Kidney (tissue), 14 donors: ENCODE measurements around the gene PLD1. TPM values are rescaled to one million over a fixed set of nuclear protein-coding genes. Genes with fewer than 3 reads are reported as not detected.

Experiments
- DNase-seq, 5 donors: peaks; one replicate each; pipeline ENCODE4 v3.0.0-alpha.2; 2013 to 2020
- FAIRE-seq: peaks from 2 replicates; lab custom pipeline; 2012; peaks lifted over from hg19 to GRCh38; lab: Jason Lieb, UNC
- H3K27ac ChIP-seq, 2 donors: one replicate each; pipeline ENCODE4 v1.7.0; 2013; ENCODE audit warnings: low read depth in 2 of 2, low read length in 2 of 2, inconsistent platforms in 1 of 2
- H3K27me3 ChIP-seq: one replicate; pipeline ENCODE4 v1.7.1; 2013; ENCODE audit warnings: low read length, inconsistent platforms; ENCODE audit not compliant: control insufficient read depth, insufficient read depth
- H3K36me3 ChIP-seq, 3 donors: one replicate each; pipeline versions ENCODE4 v1.7.0 to v1.7.1; 2013; ENCODE audit warnings: low read length in 3 of 3, control low read depth in 1 of 3, inconsistent platforms in 1 of 3; ENCODE audit not compliant: insufficient read depth in 3 of 3, control insufficient read depth in 2 of 3
- H3K4me1 ChIP-seq, 3 donors: one replicate each; pipeline versions ENCODE4 v1.7.0 to v1.7.1; 2013; ENCODE audit warnings: low read length in 3 of 3, inconsistent platforms in 1 of 3, low read depth in 1 of 3; ENCODE audit not compliant: control insufficient read depth in 2 of 3, insufficient read depth in 2 of 3
- H3K4me3 ChIP-seq, 3 donors: one replicate each; pipeline versions ENCODE4 v1.7.0 to v1.8.1; 2013; ENCODE audit warnings: low read length in 3 of 3, control low read depth in 1 of 3, inconsistent platforms in 1 of 3
- H3K9ac ChIP-seq, 3 donors: one replicate each; pipeline versions ENCODE4 v1.7.0 to v1.7.1; 2013; ENCODE audit warnings: low read length in 3 of 3, control low read depth in 1 of 3, inconsistent platforms in 1 of 3
- H3K9me3 ChIP-seq, 3 donors: one replicate each; pipeline versions ENCODE4 v1.7.0 to v1.7.1; 2013; ENCODE audit warnings: low read length in 3 of 3, control low read depth in 1 of 3, inconsistent platforms in 1 of 3; ENCODE audit not compliant: control insufficient read depth in 2 of 3, insufficient read depth in 1 of 3
- intact Hi-C: fragments of 100-400 bp; cut with DNase I; formaldehyde crosslinking; loops from one replicate; pipeline ENCODE4 v1.11.1; 2022
- polyA plus RNA-seq: library from polyadenylated mRNA; stranded (reverse); fragments of 350-450 nt; fragmentation: Illumina TruSeq; extraction: RNeasy Lipid Tissue Mini Kit (QIAGEN cat#74804); gene quantifications from one replicate; pipeline ENCODE4 v1.2.3, GENCODE V29; 2014; ENCODE audit warnings: low read depth, low replicate concordance; ENCODE audit not compliant: insufficient read depth
- total RNA-seq: library from RNA; stranded (reverse); fragmentation: NEBNext Ultra II Directional; extraction: Animal tissue kit (Norgen Biotek cat#: 25700); gene quantifications from one replicate; pipeline ENCODE4 v1.2.1, GENCODE V29; 2021
- TF ChIP-seq, protein P1 (sequence below): IDR thresholded peaks from 3 replicates; pipeline ENCODE4 v1.5.1; 2012; ENCODE audit warnings: mild to moderate bottlenecking, moderate library complexity, borderline replicate concordance; ENCODE audit not compliant: insufficient read depth; ENCODE audit errors: extremely low read depth
- donor health status: control.
- donor health status: control.
- donor health status: control.
- donor health status: control.
- donor health status: control.
- donor health status: DM: yes; HTN: yes; CAD: no.
- donor health status: Normal renal cell carcinoma (clear cell type).

The PLD1 gene
- total and polyA plus RNA-seq, 2 donors from 2014 or later, result 11.2 to 24.3 TPM

DNA sequence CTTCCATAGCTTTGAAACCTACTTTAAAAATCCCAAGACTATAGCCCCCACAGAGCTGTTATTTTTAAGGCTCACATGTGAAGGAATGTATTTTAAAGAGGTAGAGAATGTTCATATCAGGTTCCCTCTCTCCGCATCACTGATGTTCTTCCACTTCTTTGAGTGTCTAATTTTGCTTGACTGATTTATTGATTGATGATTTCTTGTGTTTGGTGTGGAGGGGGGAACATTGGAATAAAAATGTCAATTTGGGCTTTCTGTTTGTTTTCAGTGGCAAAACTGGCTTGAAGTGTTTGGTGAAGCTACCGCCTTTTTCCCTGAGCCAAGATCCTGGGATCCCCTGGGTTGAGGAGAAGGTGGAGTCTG, 30.1 kb upstream of the PLD1 start:
- Histone ChIP-seq H3K36me3 (no peaks in the 10 kb centered on the region), H3K27ac (no peak overlapping the region), H3K9ac (no peak overlapping the region), H3K4me3 (no peak overlapping the region), H3K9me3 (no peaks in the 10 kb centered on the region), H3K27me3 (no peaks in the 10 kb centered on the region), H3K4me1 (peaks cover 0 to 3% (median 0%) of the 10 kb centered on the region in 3 donors)
- no peak for FAIRE-seq
- TF ChIP-seq, protein P1, sequence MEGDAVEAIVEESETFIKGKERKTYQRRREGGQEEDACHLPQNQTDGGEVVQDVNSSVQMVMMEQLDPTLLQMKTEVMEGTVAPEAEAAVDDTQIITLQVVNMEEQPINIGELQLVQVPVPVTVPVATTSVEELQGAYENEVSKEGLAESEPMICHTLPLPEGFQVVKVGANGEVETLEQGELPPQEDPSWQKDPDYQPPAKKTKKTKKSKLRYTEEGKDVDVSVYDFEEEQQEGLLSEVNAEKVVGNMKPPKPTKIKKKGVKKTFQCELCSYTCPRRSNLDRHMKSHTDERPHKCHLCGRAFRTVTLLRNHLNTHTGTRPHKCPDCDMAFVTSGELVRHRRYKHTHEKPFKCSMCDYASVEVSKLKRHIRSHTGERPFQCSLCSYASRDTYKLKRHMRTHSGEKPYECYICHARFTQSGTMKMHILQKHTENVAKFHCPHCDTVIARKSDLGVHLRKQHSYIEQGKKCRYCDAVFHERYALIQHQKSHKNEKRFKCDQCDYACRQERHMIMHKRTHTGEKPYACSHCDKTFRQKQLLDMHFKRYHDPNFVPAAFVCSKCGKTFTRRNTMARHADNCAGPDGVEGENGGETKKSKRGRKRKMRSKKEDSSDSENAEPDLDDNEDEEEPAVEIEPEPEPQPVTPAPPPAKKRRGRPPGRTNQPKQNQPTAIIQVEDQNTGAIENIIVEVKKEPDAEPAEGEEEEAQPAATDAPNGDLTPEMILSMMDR, result no peak
- intact Hi-C loops, result no loop called here
- DNase-seq, result peak in 2 of 5 donors; percentile 50 to 67

DNA sequence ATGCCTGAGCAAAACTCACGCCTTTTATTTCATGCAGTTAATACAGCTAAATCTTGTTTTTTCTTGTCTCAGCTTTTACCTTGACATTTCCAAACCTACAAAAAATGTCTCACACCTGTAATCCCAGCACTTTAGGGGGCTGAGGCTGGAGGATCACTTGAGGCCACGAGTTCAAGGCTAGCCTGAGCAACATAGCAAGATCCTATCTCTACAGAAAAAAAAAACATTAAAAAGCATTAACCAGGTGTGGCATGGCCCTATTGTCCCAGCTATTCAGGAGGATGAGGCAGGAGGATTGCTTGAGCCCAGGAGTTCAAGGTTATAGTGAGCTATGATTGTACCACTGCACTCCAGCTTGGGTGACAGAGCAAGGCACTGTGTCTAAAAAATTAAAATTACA, 29.0 kb upstream of the PLD1 start:
- no peaks in the 10 kb centered on the region for H3K36me3 ChIP-seq

DNA sequence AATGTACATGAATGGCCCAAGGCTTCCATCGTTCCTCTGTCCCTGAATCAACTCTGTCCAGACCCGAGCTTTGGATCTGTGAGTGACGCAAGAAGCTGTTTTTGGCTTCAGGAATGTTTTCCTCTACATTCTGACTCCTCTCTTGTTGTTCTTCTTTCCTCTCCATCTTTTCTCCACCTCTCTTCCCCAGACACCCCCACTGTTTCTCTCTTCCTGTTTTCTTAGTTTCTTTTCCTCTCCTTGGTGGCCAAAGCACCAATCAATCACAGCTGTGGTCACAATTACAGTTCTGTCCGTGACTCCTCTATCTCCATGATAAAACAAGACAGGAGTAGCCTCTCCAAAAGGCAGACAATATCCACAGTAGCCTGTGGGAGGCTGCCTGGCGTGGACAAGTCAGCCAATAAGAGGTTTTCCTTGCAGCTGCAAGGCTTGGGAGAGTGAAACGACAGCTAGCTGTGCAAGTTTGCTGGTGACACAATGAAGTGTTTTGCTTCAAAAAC, 28.0 kb upstream of the PLD1 start:
- H3K9me3 ChIP-seq, result no peaks in the 10 kb centered on the region
- H3K9ac ChIP-seq, result no peak overlapping the region
- DNase-seq, result peak; percentile 47 to 80 (median 56)
- no peak overlapping the region for H3K27ac ChIP-seq
- TF ChIP-seq, protein P1, result no peak
- FAIRE-seq, result no peak
- no peaks in the 10 kb centered on the region for H3K36me3 ChIP-seq
- H3K4me1 ChIP-seq, result peaks cover 0 to 3% (median 0%) of the 10 kb centered on the region in 3 donors
- peak overlapping the region in 2 of 3 donors; percentile 13 to 21 for H3K4me3 ChIP-seq
- H3K27me3 ChIP-seq, result no peaks in the 10 kb centered on the region
- intact Hi-C loops, result no loop called here

More for the DNA sequence above, 29.0 kb upstream of the PLD1 start:
- FAIRE-seq (no peak), DNase-seq (no peak)
- TF ChIP-seq, protein P1, result no peak
- no peak overlapping the region for H3K4me3 ChIP-seq
- no peak overlapping the region for H3K9ac ChIP-seq
- intact Hi-C loops, result no loop called here
- H3K9me3 ChIP-seq, result no peaks in the 10 kb centered on the region
- H3K27me3 ChIP-seq, result no peaks in the 10 kb centered on the region
- no peak overlapping the region for H3K27ac ChIP-seq
- peaks cover 0 to 3% (median 0%) of the 10 kb centered on the region in 3 donors for H3K4me1 ChIP-seq

DNA sequence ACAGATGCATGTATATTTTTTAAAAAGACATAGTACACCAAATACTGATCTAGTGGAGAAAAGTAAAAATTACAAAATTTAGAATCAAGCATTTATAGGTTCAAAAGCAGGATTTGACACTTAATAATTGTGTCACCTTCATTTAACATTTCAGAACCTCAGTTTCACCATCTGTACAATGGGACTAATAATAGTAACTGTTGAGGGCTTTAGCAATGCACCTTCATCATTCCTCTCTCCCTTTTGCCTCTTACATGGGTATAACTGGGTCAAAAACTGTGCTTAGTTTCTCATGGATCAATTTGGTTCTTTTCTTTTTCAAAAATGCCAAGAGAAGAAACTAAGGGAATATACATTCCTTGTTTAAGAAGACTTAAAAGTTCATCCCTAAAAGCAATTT, 27.4 kb upstream of the PLD1 start:
- Histone ChIP-seq H3K4me3 (no peak overlapping the region), H3K27me3 (no peaks in the 10 kb centered on the region), H3K27ac (no peak overlapping the region), H3K9ac (no peak overlapping the region), H3K36me3 (no peaks in the 10 kb centered on the region), H3K4me1 (peaks cover 0 to 3% (median 0%) of the 10 kb centered on the region in 3 donors), H3K9me3 (no peaks in the 10 kb centered on the region)
- intact Hi-C loops, result no loop called here
- TF ChIP-seq, protein P1, result no peak
- FAIRE-seq (no peak), DNase-seq (no peak)
